ENCODE measurements around the gene ABAT.
"Not testable (repeated sequence)": the region's sequence is repeated elsewhere in the genome, so short reads cannot be mapped to it uniquely, and the experiment has no call there.

ABAT gene

GRCh38 chr16:8648877-8649276, 25.5 kb upstream of the ABAT start:
- no peak for DNase-seq (ENCODE audit: low read depth in 1 of 2, low spot score in 1 of 2)

DNA sequence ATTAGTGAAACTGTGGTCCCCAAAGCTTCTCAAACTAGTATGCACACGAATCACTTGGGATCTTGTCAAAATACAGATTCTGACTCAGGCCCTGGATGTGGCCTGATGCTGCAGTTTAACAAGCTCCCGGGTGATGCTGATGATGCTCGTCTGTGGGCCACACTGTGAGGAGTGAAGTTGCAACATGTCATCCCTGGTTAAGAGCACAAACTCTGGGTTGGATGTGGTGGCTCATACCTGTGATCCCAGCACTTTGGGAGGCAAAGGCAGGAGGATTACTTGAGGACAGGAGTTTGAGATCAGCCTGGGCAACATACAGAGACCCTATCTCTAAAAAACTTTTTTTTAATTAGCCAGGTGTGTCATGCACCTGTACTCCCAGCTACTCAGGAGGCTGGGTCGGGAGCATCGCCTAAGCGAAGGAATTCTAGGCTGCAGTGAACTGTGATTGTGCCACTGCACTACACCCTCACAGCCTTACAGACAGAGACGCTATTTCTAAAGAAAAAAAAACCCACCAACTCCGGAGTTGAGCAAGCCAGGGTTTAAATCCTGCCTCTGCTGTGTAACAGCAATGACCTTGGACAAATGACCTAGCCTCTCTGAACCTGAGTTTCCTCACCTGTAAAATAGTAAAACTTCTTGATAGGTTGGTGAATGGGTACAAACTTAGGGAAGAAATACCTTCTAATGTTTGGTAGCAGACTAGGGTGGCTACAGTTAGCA, 24.4 kb upstream of the ABAT start:
- DNase-seq (ENCODE audit: low read depth in 1 of 2, low spot score in 1 of 2): no peak

DNA sequence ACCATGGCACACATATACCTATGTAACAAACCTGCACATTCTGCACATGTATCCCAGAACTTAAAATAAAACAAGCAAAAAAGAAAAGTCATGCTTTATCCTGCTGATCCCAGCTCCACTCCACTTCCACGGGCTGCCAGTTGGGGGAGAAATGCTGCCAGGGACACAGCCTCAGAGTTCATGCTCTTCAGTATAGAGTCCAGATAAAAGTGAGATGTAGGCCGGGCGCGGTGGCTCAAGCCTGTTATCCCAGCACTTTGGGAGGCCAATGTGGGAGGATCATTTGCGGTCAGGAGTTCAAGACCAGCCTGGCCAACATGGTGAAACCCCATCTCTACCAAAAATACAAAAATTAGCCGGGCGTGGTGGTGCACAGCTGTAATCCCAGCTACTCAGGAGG, 22.5 kb upstream of the ABAT start:
- DNase-seq (ENCODE audit: low read depth in 1 of 2, low spot score in 1 of 2): not testable (repeated sequence)

DNA sequence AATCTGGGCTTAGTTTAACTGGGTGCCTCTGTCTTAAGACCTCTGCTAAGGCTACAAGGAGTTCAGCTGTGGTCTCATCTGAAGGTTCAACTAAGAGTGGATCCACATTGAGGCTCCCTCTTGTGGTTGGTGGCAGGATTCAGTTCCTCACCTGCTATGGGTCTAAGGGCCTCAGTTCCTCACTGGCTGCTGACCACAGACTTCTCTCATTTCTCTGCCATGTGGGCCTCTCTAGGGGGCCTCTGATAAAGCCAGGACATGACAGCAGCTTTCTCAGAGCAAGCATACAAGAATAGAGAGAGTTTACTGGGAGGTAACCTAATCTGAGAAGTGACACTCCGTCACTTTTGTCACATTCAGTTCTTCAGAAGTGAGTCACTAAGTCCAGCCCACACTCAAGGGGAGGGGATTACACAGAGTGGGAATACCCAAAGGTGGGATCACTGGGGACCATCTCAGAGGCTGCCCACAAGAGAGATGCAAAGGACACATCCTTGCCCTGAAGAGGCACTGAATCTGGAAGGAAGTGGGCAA, 19.2 kb upstream of the ABAT start:
- DNase-seq (ENCODE audit: low read depth in 1 of 2, low spot score in 1 of 2): no peak

GRCh38 chr16:8656376-8656775, 18.0 kb upstream of the ABAT start:
- no peak for DNase-seq (ENCODE audit: low read depth in 1 of 2, low spot score in 1 of 2)

DNA sequence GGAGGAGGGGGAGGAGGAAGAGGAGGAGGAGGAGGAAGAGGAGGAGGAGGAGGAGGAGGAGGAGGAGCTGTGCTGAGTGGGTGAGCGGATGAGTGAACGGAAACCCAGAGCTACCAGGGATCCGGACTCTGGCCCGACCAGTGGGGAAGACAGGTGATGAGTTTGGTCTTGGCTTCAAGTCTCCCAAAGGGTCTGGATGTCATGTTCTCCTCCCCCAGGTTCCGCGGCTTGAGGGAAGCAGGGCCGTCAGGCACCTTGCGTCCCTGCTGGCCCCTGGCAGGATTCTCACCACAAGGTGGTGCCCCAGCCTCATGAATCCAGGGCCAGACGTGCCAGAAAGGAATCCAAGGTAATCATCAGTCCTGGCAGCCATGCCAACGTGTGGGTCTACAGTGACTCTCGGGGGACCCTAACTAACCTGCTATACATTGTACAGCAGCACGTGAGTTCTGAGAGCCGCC, 13.5 kb upstream of the ABAT start:
- DNase-seq (ENCODE audit: low read depth in 1 of 2, low spot score in 1 of 2): peak; percentile 23 to 30

DNA sequence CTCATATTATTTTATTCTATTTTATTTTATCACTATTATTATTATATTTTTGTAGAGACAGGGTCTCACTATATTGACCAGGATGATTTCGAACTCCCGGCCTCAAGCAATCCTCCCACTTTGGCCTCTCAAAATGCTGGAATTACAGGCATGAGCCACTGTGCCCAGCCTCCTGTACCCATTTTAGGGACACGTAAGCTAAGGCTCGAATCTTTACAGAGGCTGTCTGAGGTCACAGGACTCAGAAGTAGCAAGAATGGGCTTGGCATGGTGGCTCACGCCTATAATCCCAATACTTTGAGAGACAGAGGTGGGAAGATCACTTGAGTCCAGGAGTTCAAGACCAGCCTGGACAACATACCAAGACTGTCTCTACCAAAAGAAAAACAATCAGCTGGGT, 12.7 kb upstream of the ABAT start:
- DNase-seq (ENCODE audit: low read depth in 1 of 2, low spot score in 1 of 2): no peak

DNA sequence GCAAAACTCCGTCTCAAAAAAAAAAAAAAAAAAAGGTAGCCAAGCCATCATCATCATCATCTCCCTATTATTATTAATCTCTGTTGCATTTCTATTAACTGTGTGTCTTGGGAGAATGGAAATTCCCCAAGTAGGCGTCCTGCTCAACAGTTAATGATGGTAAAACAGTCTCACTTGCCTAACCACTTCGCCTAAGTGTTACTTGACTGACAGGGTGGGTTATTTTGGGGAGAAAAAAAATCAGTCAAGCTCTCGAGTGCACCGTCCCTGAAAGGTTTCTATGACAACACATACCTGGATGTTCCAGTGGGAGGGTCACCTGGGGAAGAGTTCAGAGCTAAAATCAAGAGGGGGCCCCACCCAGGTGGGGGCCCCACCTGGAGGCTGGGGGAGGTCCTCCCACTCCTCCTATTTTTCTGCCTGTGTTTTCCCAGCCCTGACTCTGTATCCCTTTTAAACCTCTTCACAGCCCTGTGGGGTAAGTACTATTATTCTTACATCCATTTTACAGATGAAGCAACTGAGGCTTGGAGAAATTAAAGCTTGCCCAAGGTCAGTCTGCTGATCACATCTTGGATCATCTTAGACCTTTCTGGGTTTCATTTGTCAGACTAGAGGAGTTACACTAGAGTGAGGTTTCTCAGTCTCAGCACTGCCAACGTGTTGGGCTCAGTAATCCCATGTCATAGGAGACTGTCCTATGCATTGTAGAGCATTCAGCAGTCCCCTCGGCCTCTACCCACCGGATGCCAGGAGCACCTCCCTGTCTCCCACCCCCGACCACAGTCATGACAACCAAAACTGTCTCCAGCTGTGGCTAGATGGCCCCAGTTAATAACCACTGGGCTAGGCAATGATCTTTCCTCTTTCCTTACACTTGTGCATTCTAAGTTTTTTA, 11.0 kb upstream of the ABAT start:
- DNase-seq (ENCODE audit: low read depth in 1 of 2, low spot score in 1 of 2): no peak

- DNase-seq (ENCODE audit: low read depth in 1 of 2, low spot score in 1 of 2): no peak
Measured at GRCh38 chr16:8665529-8665928, 8.9 kb upstream of the ABAT start.

DNA sequence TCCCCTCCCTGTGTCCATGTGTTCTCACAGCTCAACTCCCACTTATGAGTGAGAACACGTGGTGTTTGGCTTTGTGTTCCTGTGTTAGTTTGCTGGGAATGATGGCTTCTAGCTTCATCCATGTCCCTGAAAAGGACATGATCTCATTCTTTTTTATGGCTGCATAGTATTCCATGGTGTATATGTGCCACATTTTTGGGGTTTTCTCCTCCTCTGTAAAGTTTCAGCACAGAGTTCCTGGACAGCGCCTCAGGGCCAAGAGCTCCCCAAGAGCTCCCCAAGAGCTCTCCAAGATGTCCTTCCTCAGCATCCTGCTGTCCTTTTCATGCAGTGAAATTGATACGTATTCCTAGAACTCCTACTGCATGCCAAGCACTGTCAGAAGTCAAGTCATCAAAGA, 6.9 kb upstream of the ABAT start:
- no peak for DNase-seq (ENCODE audit: low read depth in 1 of 2, low spot score in 1 of 2)

- DNase-seq (ENCODE audit: low read depth in 1 of 2, low spot score in 1 of 2): no peak
Measured at GRCh38 chr16:8668113-8668512, 6.3 kb upstream of the ABAT start.

DNA sequence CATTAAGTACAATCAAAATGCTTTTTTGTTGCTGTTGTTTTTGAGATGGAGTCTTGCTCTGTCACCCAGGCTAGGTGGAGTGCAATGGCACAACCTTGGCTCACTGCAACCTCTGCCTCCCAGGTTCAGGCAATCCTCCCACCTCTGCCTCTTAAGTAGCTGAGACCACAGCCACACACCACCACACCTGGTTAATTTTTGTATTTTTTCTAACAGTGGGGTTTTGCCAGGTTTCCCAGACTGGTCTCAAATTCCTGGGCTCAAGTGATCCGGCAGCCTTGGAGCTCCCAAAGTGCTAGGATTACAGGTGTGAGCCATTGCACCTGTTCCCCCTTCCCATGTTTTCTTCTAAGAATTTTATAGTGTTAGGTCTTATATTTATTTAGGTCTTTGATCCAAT, 4.9 kb upstream of the ABAT start:
- DNase-seq (ENCODE audit: low read depth in 1 of 2, low spot score in 1 of 2): no peak

- DNase-seq (ENCODE audit: low read depth in 1 of 2, low spot score in 1 of 2): no peak
Measured at GRCh38 chr16:8670014-8670560, 4.3 kb upstream of the ABAT start.

DNA sequence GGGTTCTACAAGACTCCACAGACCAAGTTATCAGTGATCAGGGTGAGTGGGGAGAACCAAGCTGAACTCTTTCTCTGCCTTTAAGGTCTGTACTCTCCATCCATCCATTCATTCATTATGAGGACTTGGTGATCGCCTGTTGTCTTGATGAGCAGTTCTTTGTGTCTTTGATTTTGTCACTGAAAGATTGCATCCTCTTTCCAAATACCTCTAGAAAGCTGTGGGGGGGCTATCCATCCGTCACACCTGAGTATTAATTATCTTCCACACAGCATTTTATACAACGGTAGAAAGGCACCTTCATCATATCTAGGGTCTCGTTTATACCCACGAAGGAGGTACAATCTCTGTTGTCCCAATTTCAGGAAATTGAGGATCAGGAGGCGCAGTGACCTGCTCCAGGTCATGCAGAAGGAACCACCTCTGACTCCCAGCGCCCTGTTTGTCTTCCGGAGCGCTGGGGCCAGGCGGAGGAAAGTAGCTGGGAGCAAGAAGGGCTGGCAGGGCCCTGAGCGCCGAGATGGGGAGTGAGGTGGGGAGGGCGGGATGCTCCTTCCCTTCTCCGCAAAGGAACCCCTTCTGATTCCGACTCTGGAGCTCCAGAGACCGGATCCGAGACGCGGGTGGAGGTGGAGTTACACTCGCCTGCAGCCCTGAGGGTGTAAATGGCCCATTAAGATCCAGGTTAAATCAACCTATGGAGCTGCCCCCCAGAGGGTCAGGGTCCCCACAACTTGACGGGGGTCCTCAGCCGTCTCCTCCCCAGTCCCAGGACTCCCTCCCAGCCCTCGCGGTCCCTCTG, 605 bp upstream of the ABAT start:
- no peak for DNase-seq (ENCODE audit: low read depth in 1 of 2, low spot score in 1 of 2)

DNA sequence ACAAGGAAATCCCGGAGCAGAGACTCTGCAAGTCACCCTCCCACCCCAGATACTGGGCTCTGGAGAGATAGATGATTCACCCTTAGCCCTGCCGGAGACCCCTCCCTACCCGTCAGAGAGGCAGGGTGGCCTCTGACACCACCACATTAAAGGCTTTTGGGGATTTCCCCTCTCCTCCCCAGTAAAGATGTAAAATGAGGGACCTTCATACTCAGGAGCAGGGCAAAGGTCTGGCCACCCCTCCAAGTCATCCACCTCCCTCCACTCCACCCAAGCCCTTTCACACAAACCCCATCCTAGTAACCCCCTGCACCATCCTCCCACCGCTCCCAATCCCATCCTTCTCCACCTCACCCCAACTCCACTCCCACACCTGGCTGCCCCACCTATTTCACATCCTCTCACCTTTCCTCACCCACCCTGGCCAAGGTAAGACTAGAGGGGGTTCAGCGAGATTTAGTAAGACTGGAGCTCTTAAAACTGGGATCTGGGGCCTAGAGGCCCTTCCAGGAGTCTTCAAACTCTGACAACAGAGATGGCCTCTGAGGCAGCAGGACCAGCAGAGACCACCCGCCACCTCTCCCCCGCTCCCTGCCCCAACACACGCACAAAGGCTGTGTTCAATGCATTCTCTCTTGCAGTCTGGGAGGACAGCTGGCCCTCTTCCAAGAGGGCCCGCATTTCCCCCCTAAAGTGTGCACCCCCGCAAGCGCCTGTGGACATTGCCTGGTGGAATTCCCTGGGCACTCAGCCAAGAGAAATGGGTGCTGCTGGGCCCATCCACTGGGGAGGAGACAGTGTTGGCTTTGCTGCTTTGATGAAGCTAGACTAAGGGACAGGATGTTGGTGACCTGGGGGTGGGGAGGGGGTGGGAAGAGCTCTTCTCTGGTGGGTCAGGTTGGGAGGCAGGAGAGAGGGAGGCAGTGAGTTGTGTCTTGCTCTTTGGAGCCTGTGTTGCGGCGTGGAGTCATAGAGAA, 1.1 kb downstream of the ABAT start:
- peak; percentile 26 for DNase-seq (ENCODE audit: low read depth in 1 of 2, low spot score in 1 of 2)

DNA sequence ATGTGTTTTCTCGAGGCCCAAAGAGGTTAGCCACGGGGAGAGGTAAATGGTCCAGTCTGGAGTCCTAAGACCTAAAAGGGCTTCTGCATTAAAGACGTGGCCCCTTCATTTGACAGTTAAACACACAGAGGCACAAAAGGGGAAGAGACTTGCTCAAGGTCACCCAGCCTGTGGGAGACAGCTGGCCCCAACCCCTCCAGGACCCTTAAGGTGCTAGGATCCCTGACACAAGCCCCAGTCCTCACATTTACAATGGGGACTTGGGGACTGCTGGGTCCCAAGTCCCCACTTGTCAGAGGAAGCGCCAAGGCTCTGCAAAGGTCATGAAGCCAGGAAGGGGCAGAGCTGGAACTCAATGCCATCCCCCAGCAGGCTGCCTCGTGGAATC, 1.7 kb downstream of the ABAT start:
- no peak for DNase-seq (ENCODE audit: low read depth in 1 of 2, low spot score in 1 of 2)

GRCh38 chr16:8676737-8677375, 2.4 kb downstream of the ABAT start:
- no peak for DNase-seq (ENCODE audit: low read depth in 1 of 2, low spot score in 1 of 2)

- no peak for DNase-seq (ENCODE audit: low read depth in 1 of 2, low spot score in 1 of 2)
Measured at GRCh38 chr16:8677481-8677880, 3.1 kb downstream of the ABAT start.
